ENCODE data around the gene CYFIP2.

Gene CYFIP2

GRCh38 chr5:157259699-157260098, 6.2 kb upstream of the CYFIP2 start:
- no peak for DNase-seq

DNA sequence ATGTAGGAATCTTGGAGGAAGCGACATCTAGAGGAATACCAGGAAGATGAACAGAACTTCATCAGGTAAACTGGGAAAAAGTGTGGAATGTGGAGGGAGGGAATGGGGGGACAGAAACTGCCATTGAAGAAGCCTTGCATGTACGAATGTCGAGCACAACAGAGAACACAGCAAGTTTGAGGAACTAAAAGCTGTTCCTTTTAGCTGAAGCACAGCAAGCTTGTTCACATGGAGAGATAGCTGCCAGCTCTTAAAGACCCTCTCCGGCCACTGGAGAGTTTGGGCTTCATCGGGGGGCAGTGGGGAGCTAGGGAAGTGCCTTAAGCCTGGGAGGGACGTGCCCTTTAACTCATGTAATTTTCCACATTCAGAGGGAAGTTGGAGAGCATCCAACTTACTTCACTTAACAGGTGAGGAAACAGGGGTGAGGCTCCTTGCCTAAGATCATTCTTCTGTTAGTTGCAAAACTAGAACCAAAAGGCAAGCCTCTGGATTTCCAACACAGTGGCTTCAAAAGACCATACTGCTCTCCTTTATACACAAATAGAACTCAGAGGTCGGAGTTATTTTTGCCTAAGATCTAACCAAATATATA, 2.3 kb upstream of the CYFIP2 start:
- peak; percentile 21 for DNase-seq

- peak; percentile 8 for DNase-seq
Measured at GRCh38 chr5:157266286-157267007, 524 bp downstream of the CYFIP2 start.

GRCh38 chr5:157267025-157267424, 1.1 kb downstream of the CYFIP2 start:
- DNase-seq: no peak

DNA sequence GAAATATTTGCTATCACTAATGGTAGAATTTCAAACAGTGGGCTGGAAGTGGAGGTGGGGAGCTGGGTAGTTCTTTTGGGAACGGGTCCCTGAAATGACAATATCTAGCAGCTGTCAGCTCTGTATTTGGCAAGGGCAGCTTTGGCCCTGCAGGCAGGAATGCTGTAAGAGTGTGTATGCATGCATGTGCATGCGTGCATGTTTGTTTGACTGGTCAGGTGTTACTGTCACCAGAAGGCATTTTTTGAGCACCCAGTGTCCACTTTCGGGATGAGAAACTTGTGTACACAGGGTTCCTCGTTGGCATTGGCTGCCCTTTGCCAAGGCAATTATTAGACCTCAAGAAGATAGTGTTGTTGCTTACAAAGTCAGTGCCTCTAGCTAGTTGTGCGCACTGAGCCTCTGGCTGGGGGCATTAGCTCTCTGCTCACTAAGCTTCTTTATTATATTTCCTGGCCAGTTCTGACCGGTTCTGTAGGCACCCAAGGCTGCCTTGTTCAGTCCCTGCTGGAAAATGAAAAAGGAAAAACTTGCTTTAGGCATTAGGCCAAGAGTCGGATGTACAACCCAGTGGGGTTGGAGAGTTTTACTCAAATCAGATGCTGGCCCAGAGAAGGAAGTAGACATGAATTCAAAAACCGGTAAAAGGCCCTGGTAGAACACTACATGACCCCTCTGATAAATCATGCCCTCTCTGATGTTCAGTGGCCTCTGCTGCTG, 2.0 kb downstream of the CYFIP2 start:
- no peak for DNase-seq

GRCh38 chr5:157269165-157269671, 3.3 kb downstream of the CYFIP2 start:
- DNase-seq: no peak

- DNase-seq: no peak
Measured at GRCh38 chr5:157269761-157270272, 3.9 kb downstream of the CYFIP2 start.

DNA sequence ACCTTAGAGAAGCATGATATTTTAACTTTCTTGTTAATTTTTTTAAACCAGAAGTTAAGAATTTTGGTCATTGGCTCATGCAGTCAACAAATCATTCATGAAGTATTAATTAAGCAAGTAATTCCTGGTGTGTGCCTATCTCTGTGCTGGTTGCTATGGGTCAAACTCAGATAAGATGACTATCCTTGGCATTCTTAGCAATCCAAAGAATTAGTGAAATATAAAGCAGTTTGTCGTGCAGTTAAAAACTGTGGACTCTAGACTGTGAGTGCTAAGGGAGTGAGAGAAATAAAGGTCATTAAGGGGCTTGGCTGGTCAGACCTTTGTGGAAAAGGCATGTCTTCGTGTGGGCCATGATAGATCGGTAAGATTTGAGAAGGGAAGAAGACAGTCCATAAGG, 4.8 kb downstream of the CYFIP2 start:
- no peak for DNase-seq

GRCh38 chr5:157271740-157272271, 5.9 kb downstream of the CYFIP2 start:
- peak; percentile 76 for DNase-seq

GRCh38 chr5:157273131-157273556, 7.2 kb downstream of the CYFIP2 start:
- no peak for DNase-seq

GRCh38 chr5:157275403-157275802, 9.5 kb downstream of the CYFIP2 start:
- DNase-seq: no peak

- DNase-seq: no peak
Measured at GRCh38 chr5:157278319-157279037, 12.6 kb downstream of the CYFIP2 start.

DNA sequence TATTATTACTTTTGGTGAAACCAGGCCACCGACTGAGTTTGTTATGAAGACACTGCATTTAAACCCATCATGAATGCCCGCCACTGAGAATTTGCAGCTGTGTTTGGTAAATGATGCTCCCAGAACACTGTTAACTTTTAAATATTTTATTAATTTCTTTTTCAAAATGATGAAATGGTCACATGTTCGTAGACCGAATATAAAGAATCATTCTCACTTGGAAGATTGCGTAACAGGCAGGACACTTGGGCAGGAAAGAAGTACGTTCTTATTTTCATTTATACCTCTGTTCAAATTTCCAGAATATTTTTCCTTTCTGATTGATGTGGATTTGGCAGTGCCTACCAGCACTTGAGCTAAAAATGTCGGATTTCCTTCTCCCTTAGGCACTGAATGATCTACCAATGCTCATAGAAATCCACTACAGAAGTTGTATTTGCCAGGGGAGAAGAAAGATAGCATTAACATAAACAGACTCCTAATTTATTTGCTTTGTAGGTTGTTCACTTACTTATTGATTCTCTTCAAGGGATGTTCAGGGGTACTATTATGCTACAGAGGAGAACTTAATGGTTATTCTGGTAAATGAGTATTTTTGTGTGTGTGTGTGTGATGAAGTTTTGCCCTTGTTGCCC, 13.8 kb downstream of the CYFIP2 start:
- DNase-seq: no peak

DNA sequence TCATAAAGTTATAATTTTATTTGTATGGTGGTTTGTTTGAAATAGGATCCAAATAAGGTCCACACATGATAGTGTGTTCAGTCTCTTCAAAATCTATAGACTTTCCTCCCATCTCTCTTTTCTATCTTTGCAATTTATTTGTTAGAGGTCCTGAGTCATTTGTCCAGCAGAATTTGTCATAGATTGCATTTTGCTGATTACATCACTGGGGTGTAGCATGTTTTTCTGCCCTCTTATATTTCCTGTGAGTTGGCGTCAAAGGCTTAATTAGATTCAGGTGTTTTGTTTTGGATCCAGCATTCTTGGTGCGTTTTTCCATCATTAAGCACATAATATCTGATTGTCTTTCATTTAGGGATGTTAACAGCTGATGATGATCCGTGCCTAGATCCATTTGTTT, 15.0 kb downstream of the CYFIP2 start:
- DNase-seq: no peak

DNA sequence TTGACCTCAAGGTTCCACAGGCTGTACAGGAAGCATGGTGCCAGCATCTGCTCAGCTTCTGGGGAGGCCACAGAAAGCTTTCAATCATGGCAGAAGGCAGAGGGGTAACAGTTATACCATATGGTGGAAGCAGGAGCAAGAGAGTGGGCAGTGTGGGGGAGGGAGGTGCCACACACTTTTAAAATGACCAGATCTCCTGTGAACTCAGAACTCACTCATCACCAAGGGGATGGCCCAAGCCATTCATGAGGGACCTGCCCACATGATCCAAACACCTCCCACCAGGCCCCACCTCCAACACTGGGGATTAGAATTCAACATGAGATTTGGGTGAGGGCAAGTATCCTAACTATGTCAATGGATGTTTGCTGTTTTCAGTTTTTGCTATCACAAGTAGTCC, 16.2 kb downstream of the CYFIP2 start:
- DNase-seq: no peak

GRCh38 chr5:157283434-157283833, 17.5 kb downstream of the CYFIP2 start:
- peak; percentile 22 for DNase-seq

DNA sequence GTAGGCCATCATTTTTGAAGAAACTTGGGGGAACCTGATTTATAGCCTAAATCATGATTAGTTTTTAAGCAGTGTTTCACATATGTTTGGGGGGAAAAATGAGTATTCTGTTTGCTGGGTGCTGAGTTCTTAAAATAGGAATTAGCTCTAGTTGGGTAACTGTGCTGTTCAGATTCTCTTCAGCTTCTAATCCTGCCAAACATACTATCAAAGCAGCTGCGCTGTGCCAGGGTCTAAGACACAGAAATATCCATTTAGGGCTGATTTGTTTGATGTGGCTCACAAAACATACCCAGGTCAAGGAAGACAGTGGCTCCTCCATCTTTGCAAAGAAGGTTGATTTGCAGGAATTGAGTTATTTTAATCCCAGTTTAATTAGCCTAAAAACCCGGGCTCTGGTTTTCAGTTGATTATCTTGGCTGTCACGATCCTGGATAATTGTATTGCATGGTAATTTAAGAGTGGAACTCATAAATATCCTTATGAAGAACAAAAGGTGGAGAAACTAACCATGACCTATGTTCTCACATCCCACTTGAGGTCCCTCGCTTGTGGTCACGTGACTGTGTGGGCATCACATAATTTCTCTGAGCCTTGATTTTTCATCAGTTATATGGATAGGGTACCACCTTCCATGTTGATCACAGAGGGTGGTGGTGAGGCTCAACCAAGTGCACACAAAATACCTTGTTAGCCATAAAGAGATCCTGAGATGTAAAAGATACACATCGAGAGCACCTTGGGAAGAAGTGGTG, 18.7 kb downstream of the CYFIP2 start:
- DNase-seq: no peak

DNA sequence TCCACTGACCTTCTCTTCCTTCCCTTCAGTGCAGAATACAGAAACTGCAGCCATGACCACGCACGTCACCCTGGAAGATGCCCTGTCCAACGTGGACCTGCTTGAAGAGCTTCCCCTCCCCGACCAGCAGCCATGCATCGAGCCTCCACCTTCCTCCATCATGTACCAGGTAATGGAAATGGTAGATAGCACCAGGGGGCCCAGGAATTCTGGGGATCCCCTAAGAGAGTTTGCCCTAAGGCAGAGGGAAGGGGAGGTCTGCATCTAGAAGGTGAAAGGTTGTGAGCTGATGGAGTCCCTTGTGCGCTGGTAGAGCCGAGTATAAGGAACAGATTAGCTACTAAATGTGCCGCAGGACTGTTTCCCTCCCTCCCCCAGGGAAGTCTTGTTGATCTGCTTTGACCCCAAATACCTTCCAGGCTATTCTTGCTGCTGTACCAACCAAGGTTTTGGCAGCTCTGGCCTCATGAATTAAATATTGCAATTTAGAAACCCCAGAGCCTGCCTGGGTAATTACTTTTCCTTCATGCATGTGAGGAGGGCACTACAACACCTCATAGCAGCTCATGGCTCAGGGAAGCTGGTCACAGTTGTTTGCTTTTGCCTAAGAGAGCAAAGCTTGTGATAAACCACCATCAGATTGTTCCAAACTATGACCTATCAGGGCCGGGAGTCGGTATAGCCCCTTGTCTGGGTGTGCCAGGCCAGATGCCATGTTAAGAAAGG, 19.6 kb downstream of the CYFIP2 start:
- DNase-seq: no peak

- DNase-seq: no peak
Measured at GRCh38 chr5:157286761-157287211, 20.9 kb downstream of the CYFIP2 start.

- no peak for DNase-seq
Measured at GRCh38 chr5:157288405-157289163, 22.7 kb downstream of the CYFIP2 start.

Data from GDM1 (cell line).